Measurements from ENCODE around the gene TBC1D2B.

The TBC1D2B gene

GRCh38 chr15:78059110-78059839 lies 18.2 kb downstream of the TBC1D2B start:
- ChIA-PET CTCF (interaction anchor here (1.1 to 1.7 kb wide), 2 partner anchors 12 to 18 kb away, joined by 3 read pairs; no protein-coding TSS in a partner anchor), POLR2A (ENCODE audit: low non-redundant PET) (no interaction called here)
- DNase-seq (ENCODE audit: low spot score) = no peak
- TF ChIP-seq CTCF (conservative IDR thresholded peaks at IDR 0.05; ENCODE audit: low read depth) = no peak
- no peak overlapping the region for H3K27ac ChIP-seq

DNA sequence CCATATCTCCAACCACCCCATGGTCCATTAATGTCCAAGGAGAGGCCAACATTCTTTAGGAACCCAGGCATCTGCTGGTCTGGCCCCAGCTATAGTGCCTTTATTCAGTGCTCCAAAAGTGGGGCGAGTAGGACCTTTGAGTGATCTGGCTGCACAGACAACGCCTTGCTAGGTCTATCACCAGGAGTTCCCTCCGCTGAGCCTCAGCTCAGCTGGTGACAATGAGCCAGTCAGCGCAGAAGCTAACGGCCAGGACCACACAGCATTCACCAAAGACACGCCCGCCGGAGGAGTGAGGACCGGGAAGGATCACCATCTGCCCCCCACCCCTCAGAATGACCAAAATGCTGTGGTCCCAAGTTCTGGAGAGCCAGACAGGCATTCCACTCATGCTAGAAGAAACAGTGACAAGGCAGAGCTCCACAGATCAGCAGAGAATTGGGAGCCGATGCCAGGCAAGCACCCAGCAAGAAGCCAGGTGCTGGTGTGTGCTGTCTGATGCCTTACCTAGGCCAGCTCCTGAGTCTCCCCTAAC lies 19.0 kb downstream of the TBC1D2B start:
- no peak for TF ChIP-seq CTCF (conservative IDR thresholded peaks at IDR 0.05; ENCODE audit: low read depth)
- H3K27ac ChIP-seq = peak overlapping the region; percentile 24
- ChIA-PET CTCF (interaction anchor here (1.1 kb wide), 1 partner anchor 19 kb away, joined by 3 read pairs; no protein-coding TSS in a partner anchor), POLR2A (ENCODE audit: low non-redundant PET) (no interaction called here)
- no peak for DNase-seq (ENCODE audit: low spot score)

DNA sequence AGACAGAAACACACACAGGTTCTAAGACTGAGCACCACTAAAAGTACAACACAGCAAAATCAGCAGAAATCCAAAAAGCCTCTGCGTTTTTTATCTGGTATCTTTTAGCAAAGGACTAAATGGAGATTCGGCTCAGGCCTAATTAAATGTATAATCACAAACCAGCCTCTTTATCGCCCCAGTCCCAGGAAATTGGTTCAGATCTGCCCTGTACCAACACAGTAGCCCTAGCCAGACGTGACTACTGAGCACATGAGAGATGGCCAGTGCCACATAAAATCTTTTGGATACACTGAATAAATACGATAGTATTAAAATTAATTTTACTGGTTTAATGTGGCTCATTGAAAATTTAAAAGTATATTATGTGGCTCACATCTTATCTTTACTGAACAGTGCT lies 19.7 kb downstream of the TBC1D2B start:
- CTCF ChIA-PET = no interaction called here
- DNase-seq (ENCODE audit: low spot score) = no peak
- POLR2A ChIA-PET (ENCODE audit: low non-redundant PET) = no interaction called here
- no peak for TF ChIP-seq CTCF (conservative IDR thresholded peaks at IDR 0.05; ENCODE audit: low read depth)
- peak overlapping the region; percentile 85 for H3K27ac ChIP-seq

- H3K27ac ChIP-seq = peak overlapping the region; percentile 85
- TF ChIP-seq CTCF (conservative IDR thresholded peaks at IDR 0.05; ENCODE audit: low read depth) = no peak
- ChIA-PET POLR2A (ENCODE audit: low non-redundant PET) (interaction anchor here (0.6 kb wide), 1 partner anchor 200 kb away, joined by 3 read pairs; no protein-coding TSS in a partner anchor), CTCF (interaction anchor here (0.6 to 0.7 kb wide), 2 partner anchors 13 to 405 kb away, joined by 7 to 10 read pairs; no protein-coding TSS in a partner anchor)
- DNase-seq (ENCODE audit: low spot score) = peak; percentile 57
Measured at GRCh38 chr15:78056714-78057269, 20.7 kb downstream of the TBC1D2B start.

GRCh38 chr15:78055919-78056713 lies 21.4 kb downstream of the TBC1D2B start:
- CTCF ChIA-PET = interaction anchor here (0.6 to 0.7 kb wide), 3 partner anchors 13 to 405 kb away, joined by 4 to 10 read pairs (median 7); no protein-coding TSS in a partner anchor
- POLR2A ChIA-PET (ENCODE audit: low non-redundant PET) = interaction anchor here (0.6 kb wide), 1 partner anchor 201 kb away, joined by 3 read pairs; no protein-coding TSS in a partner anchor
- DNase-seq (ENCODE audit: low spot score) = peak; percentile 46
- no peak for TF ChIP-seq CTCF (conservative IDR thresholded peaks at IDR 0.05; ENCODE audit: low read depth)
- peak overlapping the region; percentile 85 for H3K27ac ChIP-seq

DNA sequence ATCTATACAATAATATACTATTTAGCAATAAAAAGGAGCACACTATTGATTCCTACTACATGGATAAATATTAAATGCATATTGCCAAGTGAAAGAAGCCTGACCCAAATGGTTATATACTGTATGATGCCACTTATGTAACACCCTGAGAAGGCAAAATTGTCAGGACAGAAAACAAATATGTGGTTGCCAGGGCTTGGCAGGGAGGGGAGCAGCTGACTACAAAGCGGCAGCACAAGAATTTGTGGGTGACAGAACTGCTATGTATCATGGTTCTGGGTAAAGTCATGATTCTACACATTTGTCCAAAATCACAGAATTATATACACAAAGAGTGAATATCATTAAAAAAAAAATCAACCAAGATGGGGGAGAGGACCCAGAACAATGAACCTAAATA lies 22.5 kb downstream of the TBC1D2B start:
- no peak for TF ChIP-seq CTCF (conservative IDR thresholded peaks at IDR 0.05; ENCODE audit: low read depth)
- no peak for DNase-seq (ENCODE audit: low spot score)
- CTCF ChIA-PET = interaction anchor here (0.7 kb wide), 1 partner anchor 19 kb away, joined by 4 read pairs; no protein-coding TSS in a partner anchor

More for the DNA sequence above, 22.5 kb downstream of the TBC1D2B start:
- no peak overlapping the region for H3K27ac ChIP-seq
- POLR2A ChIA-PET (ENCODE audit: low non-redundant PET) = no interaction called here

Data from RWPE1 (cell line).